ENCODE data around the gene LRP1B. TPM values are rescaled to one million over a fixed set of nuclear protein-coding genes. Genes with fewer than 3 reads are reported as not detected.
A peak's percentile ranks its signal among the peaks of the same experiment; 100 is the strongest.
"Not testable (repeated sequence)": the region's sequence is repeated elsewhere in the genome, so short reads cannot be mapped to it uniquely, and the experiment has no call there.

LRP1B gene
- total RNA-seq, 1 donor from 2014 or later = 0.12 TPM

DNA sequence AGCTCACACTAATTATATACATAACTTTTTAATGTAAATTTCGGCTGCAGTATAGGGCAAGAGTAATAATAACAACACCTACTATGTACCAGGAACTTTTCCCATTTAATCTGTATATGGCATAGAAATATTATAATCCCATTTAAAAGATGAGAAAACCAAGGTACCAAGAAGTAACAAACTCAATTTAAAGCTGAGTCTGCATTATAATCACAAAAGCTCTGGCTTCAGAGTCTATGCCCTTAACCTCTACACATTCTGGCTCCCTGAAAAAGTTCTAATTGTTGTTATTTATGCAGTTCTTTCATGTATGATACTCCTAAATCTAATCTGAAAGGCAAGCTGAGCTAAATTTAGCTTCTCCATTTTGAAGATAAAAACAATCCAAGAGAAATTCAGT lies 1675.5 kb downstream of the LRP1B start:
- TF ChIP-seq, protein P1, sequence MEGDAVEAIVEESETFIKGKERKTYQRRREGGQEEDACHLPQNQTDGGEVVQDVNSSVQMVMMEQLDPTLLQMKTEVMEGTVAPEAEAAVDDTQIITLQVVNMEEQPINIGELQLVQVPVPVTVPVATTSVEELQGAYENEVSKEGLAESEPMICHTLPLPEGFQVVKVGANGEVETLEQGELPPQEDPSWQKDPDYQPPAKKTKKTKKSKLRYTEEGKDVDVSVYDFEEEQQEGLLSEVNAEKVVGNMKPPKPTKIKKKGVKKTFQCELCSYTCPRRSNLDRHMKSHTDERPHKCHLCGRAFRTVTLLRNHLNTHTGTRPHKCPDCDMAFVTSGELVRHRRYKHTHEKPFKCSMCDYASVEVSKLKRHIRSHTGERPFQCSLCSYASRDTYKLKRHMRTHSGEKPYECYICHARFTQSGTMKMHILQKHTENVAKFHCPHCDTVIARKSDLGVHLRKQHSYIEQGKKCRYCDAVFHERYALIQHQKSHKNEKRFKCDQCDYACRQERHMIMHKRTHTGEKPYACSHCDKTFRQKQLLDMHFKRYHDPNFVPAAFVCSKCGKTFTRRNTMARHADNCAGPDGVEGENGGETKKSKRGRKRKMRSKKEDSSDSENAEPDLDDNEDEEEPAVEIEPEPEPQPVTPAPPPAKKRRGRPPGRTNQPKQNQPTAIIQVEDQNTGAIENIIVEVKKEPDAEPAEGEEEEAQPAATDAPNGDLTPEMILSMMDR (conservative IDR thresholded peaks at IDR 0.05; ENCODE audit: low read depth, low read length) = no peak
- DNase-seq (ENCODE audit: low read depth) = no peak
- H3K4me3 ChIP-seq (ENCODE audit: low read depth, low read length) = no peak overlapping the region

GRCh38 chr2:140454717-140455116 lies 1676.1 kb downstream of the LRP1B start:
- TF ChIP-seq, protein P1 (conservative IDR thresholded peaks at IDR 0.05; ENCODE audit: low read depth, low read length) = no peak

GRCh38 chr2:140451324-140451723 lies 1679.5 kb downstream of the LRP1B start:
- DNase-seq (ENCODE audit: low read depth) = no peak
- no peak overlapping the region for H3K4me3 ChIP-seq (ENCODE audit: low read depth, low read length)
- TF ChIP-seq, protein P1 (conservative IDR thresholded peaks at IDR 0.05; ENCODE audit: low read depth, low read length) = no peak

More at GRCh38 chr2:140454717-140455116, 1676.1 kb downstream of the LRP1B start:
- H3K4me3 ChIP-seq (ENCODE audit: low read depth, low read length) = no peak overlapping the region
- DNase-seq (ENCODE audit: low read depth) = peak; percentile 7

DNA sequence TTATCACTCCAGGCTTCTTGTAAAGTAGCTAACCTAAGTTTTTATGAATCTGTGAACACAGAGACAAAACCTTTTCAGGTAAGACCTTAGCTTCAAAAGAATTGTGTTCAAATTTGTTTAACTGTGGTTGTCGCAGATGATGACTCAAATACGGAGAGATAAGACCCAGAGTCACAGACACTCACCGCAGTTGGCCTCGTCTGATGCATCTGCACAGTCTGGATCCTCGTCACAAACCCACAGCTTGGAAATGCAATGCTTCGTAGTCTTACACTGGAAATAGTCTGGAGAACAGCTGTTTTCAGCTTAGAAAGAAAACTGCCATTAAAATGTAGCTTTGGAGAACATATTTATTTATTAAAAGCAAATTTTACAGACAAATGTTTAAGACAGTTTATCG lies 1688.5 kb downstream of the LRP1B start:
- no peak overlapping the region for H3K4me3 ChIP-seq (ENCODE audit: low read depth, low read length)
- TF ChIP-seq, protein P1 (conservative IDR thresholded peaks at IDR 0.05; ENCODE audit: low read depth, low read length) = no peak
- no peak for DNase-seq (ENCODE audit: low read depth)

DNA sequence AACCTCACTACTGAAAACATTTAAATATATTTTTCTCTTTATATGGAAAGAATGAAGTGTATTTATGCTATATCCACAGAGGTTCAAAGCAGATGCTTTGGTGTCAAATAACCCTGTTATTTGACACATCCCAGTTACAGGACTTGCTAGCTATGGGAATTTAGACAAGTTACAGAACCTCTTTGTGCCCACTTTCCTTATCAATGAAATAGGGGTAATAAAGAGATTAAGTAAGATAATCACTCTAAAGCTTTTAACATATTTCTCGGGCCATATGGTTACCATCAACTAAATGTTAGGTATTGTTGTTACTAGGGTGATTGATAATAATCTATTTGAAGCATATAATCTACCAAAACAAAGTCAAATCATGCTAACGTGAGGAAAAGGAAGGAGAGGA lies 1690.0 kb downstream of the LRP1B start:
- H3K4me3 ChIP-seq (ENCODE audit: low read depth, low read length) = no peak overlapping the region
- DNase-seq (ENCODE audit: low read depth) = no peak
- TF ChIP-seq, protein P1 (conservative IDR thresholded peaks at IDR 0.05; ENCODE audit: low read depth, low read length) = no peak

- TF ChIP-seq, protein P1 (conservative IDR thresholded peaks at IDR 0.05; ENCODE audit: low read depth, low read length) = no peak
- no peak for DNase-seq (ENCODE audit: low read depth)
- no peak overlapping the region for H3K4me3 ChIP-seq (ENCODE audit: low read depth, low read length)
These were observed 1693.9 kb downstream of the LRP1B start for GRCh38 chr2:140436936-140437335.

DNA sequence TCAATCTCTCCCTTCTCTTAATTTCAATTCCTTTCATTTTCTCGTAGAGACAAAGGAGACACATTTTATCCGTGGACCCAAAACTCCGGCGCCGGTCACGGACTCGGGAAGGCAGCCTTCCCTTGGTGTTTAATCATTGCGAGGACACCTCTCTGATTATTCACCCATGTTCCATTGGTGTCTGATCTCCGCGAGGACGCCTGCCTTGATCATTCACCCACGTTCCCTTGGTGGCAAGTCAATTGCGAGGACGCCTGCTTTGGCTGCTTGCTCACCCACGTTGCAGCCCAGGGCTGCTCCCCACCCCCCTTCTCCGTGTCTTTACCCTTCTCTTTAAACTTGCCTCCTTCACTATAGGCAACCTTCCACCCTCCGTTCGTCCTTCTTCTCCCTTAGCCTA lies 1703.8 kb downstream of the LRP1B start:
- not testable (repeated sequence) for DNase-seq (ENCODE audit: low read depth); H3K4me3 ChIP-seq (ENCODE audit: low read depth, low read length)

Measured in epithelial cell of proximal tubule (primary cell).